ENCODE data around the gene OR2A42.
"Not testable (repeated sequence)": the region's sequence is repeated elsewhere in the genome, so short reads cannot be mapped to it uniquely, and the experiment has no call there.

GRCh38 chr7:144218581-144218980 lies 20.8 kb downstream of the OR2A42 start:
- not testable (repeated sequence) for TF ChIP-seq POLR2A, CTCF (IDR thresholded peaks at IDR 0.05)

All from uterus (tissue), 2 donors.